ENCODE measurements around the gene RRN3.
"Not testable (repeated sequence)": the region's sequence is repeated elsewhere in the genome, so short reads cannot be mapped to it uniquely, and the experiment has no call there.

- not testable (repeated sequence) for TF ChIP-seq ZSCAN20 (CRISPR knock-in tag; IDR thresholded peaks at IDR 0.05); CTCF (IDR thresholded peaks at IDR 0.05); HDAC2 (IDR thresholded peaks at IDR 0.05); CHD2 (IDR thresholded peaks at IDR 0.05; ENCODE audit: low read length, partially characterized antibody); POLR2A (IDR thresholded peaks at IDR 0.05; ENCODE audit: low read length); ESRRA (IDR thresholded peaks at IDR 0.05; ENCODE audit: borderline replicate concordance, low read length); REST (IDR thresholded peaks at IDR 0.05); BCL3 (IDR thresholded peaks at IDR 0.05); HEYL (CRISPR knock-in tag; IDR thresholded peaks at IDR 0.05); JUNB (IDR thresholded peaks at IDR 0.05); MYC (IDR thresholded peaks at IDR 0.05; ENCODE audit: borderline replicate concordance, low read length)
Measured at GRCh38 chr16:15140444-15141365, 46.6 kb upstream of the RRN3 start.
